ENCODE data around the gene TAF4B. TPM values are rescaled to one million over a fixed set of nuclear protein-coding genes. Genes with fewer than 3 reads are reported as not detected.

TAF4B gene
- total RNA-seq, 4 donors from 2014 or later = 1.9 to 38.0 (median 6.5) TPM

DNA sequence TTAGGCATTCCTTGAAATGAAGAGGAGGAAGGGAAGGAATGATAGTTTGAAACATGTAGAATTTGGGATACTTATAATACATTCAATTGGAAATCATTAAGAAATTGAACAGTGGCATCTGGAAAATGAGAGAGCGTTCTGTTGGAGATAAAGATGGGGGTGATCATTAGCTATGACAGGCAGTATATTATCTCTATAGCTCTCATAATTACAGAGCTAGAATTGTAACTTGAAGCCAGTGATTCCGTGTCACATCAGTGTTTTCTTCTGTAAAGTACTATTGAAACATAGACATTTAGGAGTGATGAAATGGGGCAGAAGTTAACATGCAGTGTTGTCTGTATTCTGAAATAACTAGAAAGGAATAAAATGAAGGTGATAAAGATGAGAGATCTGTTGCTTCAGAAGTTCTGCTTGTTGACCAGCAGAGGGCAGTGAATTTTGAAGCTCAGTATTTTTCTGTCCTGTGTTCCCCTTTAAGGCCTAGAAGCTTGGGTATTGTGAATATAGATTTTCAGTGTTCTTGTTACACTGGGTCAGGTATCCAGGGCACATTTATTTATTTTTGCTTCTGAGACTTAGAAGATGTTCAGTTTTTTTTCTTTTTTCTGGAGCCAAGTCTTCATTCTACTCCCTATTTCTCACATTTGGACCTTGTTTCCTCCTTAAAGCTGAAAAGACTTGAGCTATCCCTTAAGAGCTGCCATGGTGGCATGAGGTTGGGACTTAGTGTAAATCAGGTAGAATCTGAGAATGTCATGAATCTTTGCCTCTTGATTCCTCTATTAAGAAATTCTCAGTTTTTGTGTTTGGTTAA is 157.4 kb downstream of the TAF4B start:
- Histone ChIP-seq H3K27me3 (no peaks in the 10 kb centered on the region), H3K36me3 (no peaks in the 10 kb centered on the region), H3K4me3 (no peak overlapping the region), H3K4me1 (no peaks in the 10 kb centered on the region), H3K9me3 (no peaks in the 10 kb centered on the region), H3K27ac (no peak overlapping the region)
- DNase-seq = no peak
- TF ChIP-seq, protein P1, sequence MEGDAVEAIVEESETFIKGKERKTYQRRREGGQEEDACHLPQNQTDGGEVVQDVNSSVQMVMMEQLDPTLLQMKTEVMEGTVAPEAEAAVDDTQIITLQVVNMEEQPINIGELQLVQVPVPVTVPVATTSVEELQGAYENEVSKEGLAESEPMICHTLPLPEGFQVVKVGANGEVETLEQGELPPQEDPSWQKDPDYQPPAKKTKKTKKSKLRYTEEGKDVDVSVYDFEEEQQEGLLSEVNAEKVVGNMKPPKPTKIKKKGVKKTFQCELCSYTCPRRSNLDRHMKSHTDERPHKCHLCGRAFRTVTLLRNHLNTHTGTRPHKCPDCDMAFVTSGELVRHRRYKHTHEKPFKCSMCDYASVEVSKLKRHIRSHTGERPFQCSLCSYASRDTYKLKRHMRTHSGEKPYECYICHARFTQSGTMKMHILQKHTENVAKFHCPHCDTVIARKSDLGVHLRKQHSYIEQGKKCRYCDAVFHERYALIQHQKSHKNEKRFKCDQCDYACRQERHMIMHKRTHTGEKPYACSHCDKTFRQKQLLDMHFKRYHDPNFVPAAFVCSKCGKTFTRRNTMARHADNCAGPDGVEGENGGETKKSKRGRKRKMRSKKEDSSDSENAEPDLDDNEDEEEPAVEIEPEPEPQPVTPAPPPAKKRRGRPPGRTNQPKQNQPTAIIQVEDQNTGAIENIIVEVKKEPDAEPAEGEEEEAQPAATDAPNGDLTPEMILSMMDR (IDR thresholded peaks at IDR 0.05) = peak; percentile 45 to 73 (median 60)
- no peak for TF ChIP-seq POLR2A (IDR thresholded peaks at IDR 0.05)

DNA sequence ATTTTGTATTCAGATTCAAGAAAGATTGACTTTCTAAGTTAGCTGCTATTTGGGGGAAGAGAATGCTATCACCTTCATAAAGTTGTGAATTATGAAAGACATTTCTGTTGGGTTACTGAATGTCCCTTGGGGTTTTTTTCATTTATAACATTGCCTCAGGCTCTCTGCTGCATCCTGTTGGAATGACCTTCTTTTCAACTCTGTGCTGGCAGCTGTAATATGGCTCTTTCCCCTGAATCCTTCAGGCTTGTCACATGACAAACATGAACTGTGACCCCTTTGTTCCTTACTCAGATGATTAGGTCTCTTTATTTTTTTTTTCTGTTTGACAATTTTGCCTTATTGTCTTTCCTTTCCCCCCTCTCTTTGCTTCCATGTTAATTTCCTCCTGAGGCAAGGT is 159.8 kb downstream of the TAF4B start:
- H3K27me3 ChIP-seq = no peaks in the 10 kb centered on the region
- H3K4me3 ChIP-seq = no peak overlapping the region
- TF ChIP-seq, protein P1 (IDR thresholded peaks at IDR 0.05) = no peak
- H3K9me3 ChIP-seq = no peaks in the 10 kb centered on the region
- DNase-seq = no peak
- H3K4me1 ChIP-seq = no peaks in the 10 kb centered on the region
- no peak overlapping the region for H3K27ac ChIP-seq
- H3K36me3 ChIP-seq = peaks cover 0 to 5% (median 0%) of the 10 kb centered on the region in 3 donors

DNA sequence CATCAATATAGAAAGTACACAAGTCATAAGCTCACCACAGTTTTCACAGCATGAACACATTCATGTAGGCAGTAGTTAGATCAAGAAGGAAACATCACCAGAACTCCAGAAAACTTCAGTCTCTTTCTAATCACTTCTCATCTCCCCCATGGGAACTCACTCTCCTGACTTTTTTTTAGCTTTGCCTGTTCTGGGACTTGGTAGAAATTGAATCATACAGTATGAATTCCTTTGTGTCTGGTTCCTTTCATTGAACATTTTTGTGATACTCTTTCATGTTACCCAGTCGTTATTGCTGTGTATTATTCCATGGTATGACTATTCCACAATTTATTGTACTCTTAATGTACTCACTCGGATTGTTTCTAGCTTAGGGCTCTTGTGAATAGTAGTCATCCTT is 160.2 kb downstream of the TAF4B start:
- no peak for TF ChIP-seq POLR2A (IDR thresholded peaks at IDR 0.05)
- TF ChIP-seq, protein P1 (IDR thresholded peaks at IDR 0.05) = no peak
- Histone ChIP-seq H3K4me1 (no peaks in the 10 kb centered on the region), H3K27me3 (no peaks in the 10 kb centered on the region), H3K4me3 (no peak overlapping the region), H3K9me3 (no peaks in the 10 kb centered on the region), H3K36me3 (peaks cover 0 to 5% (median 0%) of the 10 kb centered on the region in 3 donors), H3K27ac (no peak overlapping the region)
- DNase-seq = no peak

DNA sequence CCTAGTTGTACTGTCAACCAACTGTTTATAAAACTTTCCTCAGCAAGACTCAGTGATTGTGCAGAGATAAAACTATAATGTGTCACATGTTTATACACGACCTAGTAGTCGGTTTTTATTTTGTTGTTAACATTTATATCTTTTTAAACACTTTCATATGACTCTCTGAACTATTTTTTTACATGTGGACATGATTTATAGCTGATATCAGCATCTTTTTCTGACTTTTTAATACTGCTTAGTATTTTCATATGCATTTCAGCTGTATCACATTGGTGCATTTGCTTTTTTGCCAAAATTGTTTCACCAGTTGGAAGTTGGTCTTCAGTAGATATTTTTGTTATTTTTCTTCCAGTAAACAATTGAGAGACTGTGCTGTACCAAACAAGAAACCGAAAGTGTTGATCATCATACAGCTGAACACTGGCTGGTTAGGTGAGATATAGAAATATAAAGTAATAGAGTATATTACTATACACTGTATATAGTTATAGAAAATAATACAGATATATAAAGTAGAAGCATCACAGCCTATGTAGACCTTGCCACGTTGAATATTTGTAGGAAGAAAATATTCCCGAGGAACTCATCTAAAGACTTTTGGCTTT is 167.9 kb downstream of the TAF4B start:
- Histone ChIP-seq H3K27ac (no peak overlapping the region), H3K36me3 (peaks cover 0 to 5% (median 0%) of the 10 kb centered on the region in 3 donors), H3K4me3 (no peak overlapping the region), H3K27me3 (no peaks in the 10 kb centered on the region), H3K9me3 (no peaks in the 10 kb centered on the region), H3K4me1 (no peaks in the 10 kb centered on the region)
- no peak for DNase-seq
- no peak for TF ChIP-seq POLR2A (IDR thresholded peaks at IDR 0.05)
- TF ChIP-seq, protein P1 (IDR thresholded peaks at IDR 0.05) = no peak

DNA sequence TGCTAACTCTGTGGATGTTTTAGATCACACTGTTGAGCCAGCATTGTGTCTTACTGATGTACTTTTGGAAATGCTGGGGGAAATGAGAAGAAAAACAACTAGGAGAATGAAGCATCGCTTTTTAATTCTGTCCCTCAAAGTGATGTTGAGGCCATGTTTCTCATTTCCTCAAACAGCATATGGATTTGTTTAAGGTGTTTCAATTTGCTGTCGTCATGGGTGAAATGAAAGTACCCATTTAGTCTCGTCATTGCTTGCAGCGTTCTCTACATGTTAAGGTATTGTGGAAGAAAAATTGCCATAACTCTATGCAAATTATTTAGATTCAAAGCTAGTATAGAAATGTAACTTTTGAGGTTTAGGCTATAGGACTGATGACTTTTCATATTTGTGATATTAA is 170.8 kb downstream of the TAF4B start:
- H3K9me3 ChIP-seq = no peaks in the 10 kb centered on the region
- no peak for DNase-seq
- no peak overlapping the region for H3K27ac ChIP-seq

More for the DNA sequence above, 170.8 kb downstream of the TAF4B start:
- no peaks in the 10 kb centered on the region for H3K27me3 ChIP-seq
- no peak overlapping the region for H3K4me3 ChIP-seq
- H3K4me1 ChIP-seq = no peaks in the 10 kb centered on the region
- TF ChIP-seq, protein P1 (IDR thresholded peaks at IDR 0.05) = no peak
- H3K36me3 ChIP-seq = no peaks in the 10 kb centered on the region

All from Peyer's patch (tissue), 4 donors.